PC-9 (cell line): ENCODE data around the gene COQ8A. TPM values are rescaled to one million over a fixed set of nuclear protein-coding genes. Genes with fewer than 3 reads are reported as not detected.

Experiments used
- BruUV-seq: library from RNA; stranded (reverse); fragments of 400-500 nt; replicated peaks from 2 replicates; lab custom pipeline; 2021; lab: Mats Ljungman, UMichigan
- CTCF ChIA-PET: fragments of 300-600 bp; sonication (Branson Sonifier 250); formaldehyde crosslinking; loops from one replicate; lab custom pipeline; 2022; ENCODE audit warnings: antibody characterized with exemption; lab: Charles Lee
- POLR2A ChIA-PET: fragments of 300-600 bp; sonication (Branson Sonifier 250); formaldehyde crosslinking; loops from one replicate; lab custom pipeline; 2022; ENCODE audit warnings: antibody characterized with exemption; ENCODE audit not compliant: unreplicated experiment; lab: Charles Lee
- DNase-seq, 2 experiments: peaks; one replicate each; pipeline versions ENCODE4 v3.0.0 to v3.0.0-alpha.2; 2015 to 2022; ENCODE audit warnings: mixed read lengths in 1 of 2
- H2AFZ ChIP-seq: fragments of 200-600 bp; sonication (generic); 2 replicates; pipeline ENCODE4 v1.8.1; 2017; ENCODE audit warnings: antibody characterized with exemption
- H3F3A ChIP-seq: fragments of 200-600 bp; sonication (generic); 2 replicates; pipeline ENCODE4 v1.8.1; 2017; ENCODE audit warnings: antibody characterized with exemption, mild to moderate bottlenecking, low read depth; ENCODE audit not compliant: insufficient read depth
- H3K27ac ChIP-seq: fragments of 200-600 bp; sonication (generic); 2 replicates; pipeline ENCODE4 v1.6.1; 2016; ENCODE audit warnings: mixed run types
- H3K27me3 ChIP-seq: fragments of 200-600 bp; sonication (generic); 2 replicates; pipeline ENCODE4 v1.6.1; 2016; ENCODE audit warnings: low read depth, mixed run types; ENCODE audit not compliant: insufficient read depth
- H3K36me3 ChIP-seq: fragments of 200-600 bp; sonication (generic); 2 replicates; pipeline ENCODE4 v1.6.1; 2016; ENCODE audit warnings: low read depth, mixed run types
- H3K4me1 ChIP-seq: fragments of 200-600 bp; sonication (generic); replicated peaks from 2 replicates; pipeline ENCODE4 v1.6.1; 2016; ENCODE audit warnings: mixed run types; ENCODE audit not compliant: insufficient read depth
- H3K4me2 ChIP-seq: fragments of 200-600 bp; sonication (generic); 2 replicates; pipeline ENCODE4 v1.6.1; 2017; ENCODE audit warnings: mixed run types
- H3K4me3 ChIP-seq: fragments of 200-600 bp; sonication (generic); 2 replicates; pipeline ENCODE4 v1.6.1; 2016; ENCODE audit warnings: mixed run types
- H3K79me2 ChIP-seq: fragments of 200-600 bp; sonication (generic); 2 replicates; pipeline ENCODE4 v1.6.1; 2017; ENCODE audit warnings: low read depth, mixed run types
- H3K9me2 ChIP-seq: fragments of 200-600 bp; sonication (generic); 2 replicates; pipeline ENCODE4 v1.8.1; 2017; ENCODE audit warnings: mild to moderate bottlenecking; ENCODE audit not compliant: insufficient read depth
- H3K9me3 ChIP-seq: fragments of 200-600 bp; sonication (generic); 2 replicates; pipeline ENCODE4 v1.8.1; 2016; ENCODE audit warnings: low read depth; ENCODE audit not compliant: insufficient read depth
- H4K20me1 ChIP-seq: fragments of 200-600 bp; sonication (generic); 2 replicates; pipeline ENCODE4 v1.8.1; 2017; ENCODE audit not compliant: insufficient read depth
- CTCF ChIP-seq: fragments of 200-600 bp; sonication (generic); conservative IDR thresholded peaks from 2 replicates; pipeline ENCODE4 v1.6.1; 2017; ENCODE audit warnings: mixed run types, antibody characterized with exemption, mild to moderate bottlenecking, moderate library complexity
- EZH2 ChIP-seq: fragments of 200-600 bp; sonication (generic); IDR thresholded peaks from 2 replicates; pipeline ENCODE4 v1.8.0; 2017; ENCODE audit warnings: antibody characterized with exemption, low read depth
- intact Hi-C: fragments of 100-400 bp; cut with micrococcal nuclease; formaldehyde crosslinking; loops from one replicate; pipeline ENCODE4 v1.10.0; 2022; ENCODE audit not compliant: unreplicated experiment
- total RNA-seq: library from RNA; stranded (reverse); gene quantifications from 2 replicates; pipeline ENCODE4 v1.2.3, GENCODE V29; 2021

The COQ8A gene
- total RNA-seq, 1 experiment from 2014 or later, result 32.9 TPM

DNA sequence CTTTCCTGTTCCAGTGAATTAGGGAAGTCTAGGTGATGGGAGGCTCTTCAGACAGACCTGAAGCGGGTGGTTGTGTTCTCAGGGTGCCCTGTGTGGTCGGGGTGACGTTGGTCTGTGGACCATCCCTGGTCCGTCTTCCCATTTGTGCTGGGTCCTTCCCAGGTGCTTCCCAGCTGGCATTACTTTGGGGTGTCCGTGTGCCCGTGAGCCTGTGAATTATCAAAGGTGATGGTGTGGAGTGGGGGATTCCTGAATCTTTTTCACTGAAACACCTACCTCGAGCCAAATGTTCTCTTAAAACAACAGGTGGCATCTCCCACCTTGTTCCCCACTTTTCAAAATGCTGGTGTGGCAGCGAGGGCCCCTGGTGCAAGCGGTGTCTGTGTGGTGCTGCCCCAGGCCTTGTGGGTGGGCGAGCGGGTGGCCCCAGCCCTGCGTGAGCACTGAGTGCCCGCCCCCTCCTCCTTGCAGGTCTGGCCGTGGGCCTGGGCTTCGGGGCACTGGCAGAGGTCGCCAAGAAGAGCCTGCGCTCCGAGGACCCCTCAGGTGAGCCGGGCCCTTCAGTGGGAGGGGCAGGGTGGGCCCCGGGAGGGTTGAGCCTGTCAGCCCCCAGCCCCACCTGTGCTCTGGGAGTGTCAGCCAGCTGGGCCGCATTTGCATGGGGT, 37.0 kb downstream of the COQ8A start:
- intact Hi-C loops, result no loop called here
- CTCF ChIA-PET, result no interaction called here
- no peak overlapping the region for H3K27ac ChIP-seq

GRCh38 chr1:226977643-226978431, 37.7 kb downstream of the COQ8A start:
- Histone ChIP-seq H3K79me2 (no peaks in the 10 kb centered on the region), H3K36me3 (no peaks in the 10 kb centered on the region; the same call in 1 of the 2 replicates), H2AFZ (no peak overlapping the region), H3K9me2 (no peaks in the 10 kb centered on the region), H3K27me3 (no peaks in the 10 kb centered on the region), H3F3A (no peaks in the 10 kb centered on the region), H3K4me3 (no peak overlapping the region), H3K27ac (no peak overlapping the region), H3K9me3 (no peaks in the 10 kb centered on the region), H4K20me1 (no peaks in the 10 kb centered on the region), H3K4me2 (no peak overlapping the region), H3K4me1 (no peaks in the 10 kb centered on the region)
- BruUV-seq, result no TSS peak
- no peak for DNase-seq
- TF ChIP-seq CTCF, result no peak
- TF ChIP-seq EZH2, result no peak
- CTCF ChIA-PET, result no interaction called here
- intact Hi-C loops, result no loop called here
- POLR2A ChIA-PET, result no interaction called here

More for the DNA sequence above, 37.0 kb downstream of the COQ8A start:
- Histone ChIP-seq H3K79me2 (no peaks in the 10 kb centered on the region), H3K4me2 (no peak overlapping the region), H3K9me3 (no peaks in the 10 kb centered on the region), H4K20me1 (no peaks in the 10 kb centered on the region), H3K27me3 (no peaks in the 10 kb centered on the region), H3K4me1 (no peaks in the 10 kb centered on the region), H3F3A (no peaks in the 10 kb centered on the region), H2AFZ (no peak overlapping the region), H3K36me3 (peaks cover under 1% of the 10 kb centered on the region; the same call in 1 of the 2 replicates), H3K9me2 (no peaks in the 10 kb centered on the region), H3K4me3 (no peak overlapping the region)
- POLR2A ChIA-PET, result no interaction called here
- no TSS peak for BruUV-seq
- DNase-seq, result no peak
- TF ChIP-seq CTCF (no peak), EZH2 (no peak)

GRCh38 chr1:226978432-226979114, 38.5 kb downstream of the COQ8A start:
- Histone ChIP-seq H3F3A (no peaks in the 10 kb centered on the region), H3K4me3 (no peak overlapping the region), H3K4me2 (no peak overlapping the region), H2AFZ (no peak overlapping the region), H3K9me2 (no peaks in the 10 kb centered on the region), H3K36me3 (no peaks in the 10 kb centered on the region; the same call in 1 of the 2 replicates), H3K27ac (no peak overlapping the region), H3K4me1 (no peaks in the 10 kb centered on the region), H3K79me2 (no peaks in the 10 kb centered on the region), H3K9me3 (no peaks in the 10 kb centered on the region), H3K27me3 (no peaks in the 10 kb centered on the region), H4K20me1 (no peaks in the 10 kb centered on the region)
- no peak for DNase-seq
- ChIA-PET POLR2A (no interaction called here), CTCF (interaction anchor here (0.6 kb wide), 1 partner anchor 933 kb away, joined by 3 read pairs; no protein-coding TSS in a partner anchor)
- TF ChIP-seq CTCF (no peak), EZH2 (no peak)
- intact Hi-C loops, result no loop called here
- no TSS peak for BruUV-seq
